ENCODE data around the gene MUC12. TPM values are rescaled to one million over a fixed set of nuclear protein-coding genes. Genes with fewer than 3 reads are reported as not detected.

Gene MUC12
- total and polyA plus RNA-seq, 2 of the 13 experiments (the other 11 are each of a cell fraction or from before 2014, with no cell fraction given): not detected

GRCh38 chr7:101021703-101022102, 52.3 kb downstream of the MUC12 start:
- H3K4me3 ChIP-seq (replicated peaks in 1 of 3; ENCODE audit: insufficient read depth in 1 of 3, low read depth in 2 of 3, low read length in 3 of 3): no peak overlapping the region
- H3K9me3 ChIP-seq (ENCODE audit: low read length): no peaks in the 10 kb centered on the region
- H3K27me3 ChIP-seq (ENCODE audit: control insufficient read depth in 1 of 2, insufficient read depth in 2 of 2, low read length in 2 of 2): peaks cover 2 to 32% of the 10 kb centered on the region in 2 experiments; a peak in 4 of 5 replicates
- ChIA-PET CTCF (ENCODE audit: low intra/inter-chr PET ratio, low total read pairs) (no interaction called here), POLR2A (interaction anchor here (0.7 kb wide), 1 partner anchor 220 kb away, joined by 3 read pairs; no protein-coding TSS in a partner anchor)
- no peaks in the 10 kb centered on the region for H4K20me1 ChIP-seq (ENCODE audit: insufficient read depth, low read length)
- H3K27ac ChIP-seq (ENCODE audit: extremely low read length, insufficient read depth, low read length): no peak overlapping the region
- no TSS peak for BruUV-seq (replicated peaks)
- no peak overlapping the region for H3K9ac ChIP-seq (ENCODE audit: insufficient read depth, low read depth, low read length)
- no peaks in the 10 kb centered on the region for H3K79me2 ChIP-seq (ENCODE audit: insufficient read depth, low read length)
- H3K36me3 ChIP-seq (replicated peaks in 1 of 2; ENCODE audit: control insufficient read depth in 1 of 2, insufficient read depth in 2 of 2, low read length in 2 of 2): no peaks in the 10 kb centered on the region
- peaks cover 10% of the 10 kb centered on the region for H3K4me1 ChIP-seq (ENCODE audit: insufficient read depth, low read length)
- 13% methylated on average over 2 of the region's 3 CpGs for WGBS (ENCODE audit: low lambda C conversion rate)
- intact Hi-C loops (cut with micrococcal nuclease; ENCODE audit: unreplicated experiment): no loop called here
- H3K4me2 ChIP-seq (ENCODE audit: low read depth, low read length): no peak overlapping the region
- FAIRE-seq (no peak), ATAC-seq (no peak), DNase-seq (ENCODE audit: low spot score) (no peak)
- in situ Hi-C loops (cut with HindIII; ENCODE audit: extremely low pct_ligation_motif_present, low pct_unique_long_range_greater_than_20kb): no loop called here
- no peak overlapping the region for H2AFZ ChIP-seq (ENCODE audit: low read length)
- TF ChIP-seq KAT2B (IDR thresholded peaks at IDR 0.05; ENCODE audit: borderline replicate concordance, low read depth, low read length) (no peak), ZZZ3 (CRISPR knock-in tag; IDR thresholded peaks at IDR 0.05; ENCODE audit: borderline replicate concordance) (no peak), THAP8 (CRISPR knock-in tag; IDR thresholded peaks at IDR 0.05; ENCODE audit: borderline replicate concordance) (no peak), ZNF709 (CRISPR knock-in tag; IDR thresholded peaks at IDR 0.05) (no peak), ZBED4 (CRISPR knock-in tag; IDR thresholded peaks at IDR 0.05; ENCODE audit: borderline replicate concordance) (no peak), NBN (conservative IDR thresholded peaks at IDR 0.05) (no peak), ZFP36L1 (CRISPR knock-in tag; IDR thresholded peaks at IDR 0.05) (no peak), PATZ1 (CRISPR knock-in tag; IDR thresholded peaks at IDR 0.05) (no peak), STAT5B (CRISPR knock-in tag; IDR thresholded peaks at IDR 0.05) (no peak), ZNF160 (CRISPR knock-in tag; IDR thresholded peaks at IDR 0.05) (no peak), PAX8 (CRISPR knock-in tag; IDR thresholded peaks at IDR 0.05; ENCODE audit: borderline replicate concordance) (no peak), ZNF724P (CRISPR knock-in tag; IDR thresholded peaks at IDR 0.05; ENCODE audit: borderline replicate concordance) (no peak), ZNF547 (CRISPR knock-in tag; IDR thresholded peaks at IDR 0.05) (no peak), ZNF772 (CRISPR knock-in tag; IDR thresholded peaks at IDR 0.05) (no peak), ARID4A (CRISPR knock-in tag; IDR thresholded peaks at IDR 0.05; ENCODE audit: borderline replicate concordance) (no peak)

All from HepG2 (cell line).